Muscle layer of duodenum (tissue), 2 donors: ENCODE measurements around the gene AGFG2.

Source experiments
- H3K27ac ChIP-seq: one replicate; pipeline ENCODE4 v1.7.0; 2013; ENCODE audit warnings: mild to moderate bottlenecking, low read length
- H3K27me3 ChIP-seq: one replicate; pipeline ENCODE4 v1.7.0; 2013; ENCODE audit warnings: low read depth, mild to moderate bottlenecking, control low read depth, low read length
- H3K36me3 ChIP-seq, 2 donors: one replicate each; pipeline ENCODE4 v1.7.0; 2013; ENCODE audit warnings: low read length in 2 of 2, control low read depth in 1 of 2, mild to moderate bottlenecking in 1 of 2; ENCODE audit not compliant: insufficient read depth in 2 of 2, control insufficient read depth in 1 of 2
- H3K4me1 ChIP-seq, 2 donors: one replicate each; pipeline ENCODE4 v1.7.0; 2013; ENCODE audit warnings: low read length in 2 of 2, mild to moderate bottlenecking in 2 of 2, control low read depth in 1 of 2, moderate library complexity in 1 of 2; ENCODE audit not compliant: insufficient read depth in 2 of 2, control insufficient read depth in 1 of 2
- H3K4me3 ChIP-seq, 2 donors: one replicate each; pipeline ENCODE4 v1.7.0; 2013; ENCODE audit warnings: low read length in 2 of 2, low read depth in 1 of 2, mild to moderate bottlenecking in 1 of 2
- H3K9me3 ChIP-seq, 2 donors: one replicate each; pipeline ENCODE4 v1.7.0; 2013; ENCODE audit warnings: low read length in 2 of 2, control low read depth in 1 of 2, mild to moderate bottlenecking in 1 of 2; ENCODE audit not compliant: control insufficient read depth in 1 of 2
- donor health status: healthy.

The AGFG2 gene

GRCh38 chr7:100575746-100576383, 36.9 kb downstream of the AGFG2 start:
- Histone ChIP-seq H3K27me3 (no peaks in the 10 kb centered on the region), H3K36me3 (peaks cover 29 to 68% of the 10 kb centered on the region in 2 donors), H3K9me3 (no peaks in the 10 kb centered on the region), H3K4me1 (peaks cover 0 to 4% of the 10 kb centered on the region in 2 donors), H3K4me3 (no peak overlapping the region), H3K27ac (no peak overlapping the region)

GRCh38 chr7:100576384-100576993, 37.5 kb downstream of the AGFG2 start:
- H3K27ac ChIP-seq, result no peak overlapping the region
- no peak overlapping the region for H3K4me3 ChIP-seq
- peaks cover 34 to 74% of the 10 kb centered on the region in 2 donors for H3K36me3 ChIP-seq
- H3K27me3 ChIP-seq, result no peaks in the 10 kb centered on the region
- no peaks in the 10 kb centered on the region for H3K4me1 ChIP-seq
- no peaks in the 10 kb centered on the region for H3K9me3 ChIP-seq

GRCh38 chr7:100577103-100577502, 38.1 kb downstream of the AGFG2 start:
- no peaks in the 10 kb centered on the region for H3K9me3 ChIP-seq
- H3K36me3 ChIP-seq, result peaks cover 40 to 80% of the 10 kb centered on the region in 2 donors
- H3K4me1 ChIP-seq, result peaks cover 0 to 6% of the 10 kb centered on the region in 2 donors
- no peak overlapping the region for H3K4me3 ChIP-seq
- no peaks in the 10 kb centered on the region for H3K27me3 ChIP-seq
- H3K27ac ChIP-seq, result no peak overlapping the region

GRCh38 chr7:100577507-100577906, 38.5 kb downstream of the AGFG2 start:
- no peaks in the 10 kb centered on the region for H3K27me3 ChIP-seq
- H3K9me3 ChIP-seq, result no peaks in the 10 kb centered on the region
- no peak overlapping the region for H3K27ac ChIP-seq
- peaks cover 42 to 85% of the 10 kb centered on the region in 2 donors for H3K36me3 ChIP-seq
- H3K4me1 ChIP-seq, result peaks cover 4 to 9% of the 10 kb centered on the region in 2 donors
- no peak overlapping the region for H3K4me3 ChIP-seq

GRCh38 chr7:100578246-100579183, 39.5 kb downstream of the AGFG2 start:
- H3K27me3 ChIP-seq, result no peaks in the 10 kb centered on the region
- no peak overlapping the region for H3K4me3 ChIP-seq
- peaks cover 42 to 94% of the 10 kb centered on the region in 2 donors for H3K36me3 ChIP-seq
- no peak overlapping the region for H3K27ac ChIP-seq
- H3K9me3 ChIP-seq, result no peaks in the 10 kb centered on the region
- peaks cover 11 to 19% of the 10 kb centered on the region in 2 donors for H3K4me1 ChIP-seq

GRCh38 chr7:100580466-100581283, 41.7 kb downstream of the AGFG2 start:
- Histone ChIP-seq H3K27me3 (no peaks in the 10 kb centered on the region), H3K36me3 (peaks cover 42 to 75% of the 10 kb centered on the region in 2 donors), H3K4me3 (no peak overlapping the region), H3K4me1 (peaks cover 12 to 38% of the 10 kb centered on the region in 2 donors), H3K9me3 (no peaks in the 10 kb centered on the region), H3K27ac (no peak overlapping the region)

- Histone ChIP-seq H3K27ac (no peak overlapping the region), H3K27me3 (no peaks in the 10 kb centered on the region), H3K36me3 (peaks cover 37 to 60% of the 10 kb centered on the region in 2 donors), H3K9me3 (no peaks in the 10 kb centered on the region), H3K4me1 (peaks cover 12 to 38% of the 10 kb centered on the region in 2 donors), H3K4me3 (no peak overlapping the region)
Measured at GRCh38 chr7:100582041-100582579, 43.1 kb downstream of the AGFG2 start.

- Histone ChIP-seq H3K4me1 (peaks cover 12 to 38% of the 10 kb centered on the region in 2 donors), H3K9me3 (no peaks in the 10 kb centered on the region), H3K27me3 (no peaks in the 10 kb centered on the region), H3K27ac (peak overlapping the region; percentile 45), H3K36me3 (peaks cover 35 to 55% of the 10 kb centered on the region in 2 donors), H3K4me3 (peak overlapping the region in 1 of 2 donors; percentile 25)
Measured at GRCh38 chr7:100582650-100583049, 43.6 kb downstream of the AGFG2 start.

- Histone ChIP-seq H3K27me3 (no peaks in the 10 kb centered on the region), H3K4me3 (peak overlapping the region; percentile 25 to 48)
Measured at GRCh38 chr7:100583132-100584053, 44.4 kb downstream of the AGFG2 start.

More at GRCh38 chr7:100583132-100584053, 44.4 kb downstream of the AGFG2 start:
- Histone ChIP-seq H3K36me3 (peaks cover 32 to 48% of the 10 kb centered on the region in 2 donors), H3K4me1 (peaks cover 12 to 38% of the 10 kb centered on the region in 2 donors), H3K9me3 (no peaks in the 10 kb centered on the region), H3K27ac (peak overlapping the region; percentile 63)
